Kidney (tissue), 14 donors: ENCODE measurements around the gene CLCNKB. TPM values are rescaled to one million over a fixed set of nuclear protein-coding genes. Genes with fewer than 3 reads are reported as not detected.

Source experiments
- DNase-seq, 5 donors: peaks; one replicate each; pipeline ENCODE4 v3.0.0-alpha.2; 2013 to 2020
- FAIRE-seq: peaks from 2 replicates; lab custom pipeline; 2012; peaks lifted over from hg19 to GRCh38; lab: Jason Lieb, UNC
- H3K27ac ChIP-seq, 2 donors: one replicate each; pipeline ENCODE4 v1.7.0; 2013; ENCODE audit warnings: low read depth in 2 of 2, low read length in 2 of 2, inconsistent platforms in 1 of 2
- H3K27me3 ChIP-seq: one replicate; pipeline ENCODE4 v1.7.1; 2013; ENCODE audit warnings: low read length, inconsistent platforms; ENCODE audit not compliant: control insufficient read depth, insufficient read depth
- H3K36me3 ChIP-seq, 3 donors: one replicate each; pipeline versions ENCODE4 v1.7.0 to v1.7.1; 2013; ENCODE audit warnings: low read length in 3 of 3, control low read depth in 1 of 3, inconsistent platforms in 1 of 3; ENCODE audit not compliant: insufficient read depth in 3 of 3, control insufficient read depth in 2 of 3
- H3K4me1 ChIP-seq, 3 donors: one replicate each; pipeline versions ENCODE4 v1.7.0 to v1.7.1; 2013; ENCODE audit warnings: low read length in 3 of 3, inconsistent platforms in 1 of 3, low read depth in 1 of 3; ENCODE audit not compliant: control insufficient read depth in 2 of 3, insufficient read depth in 2 of 3
- H3K4me3 ChIP-seq, 3 donors: one replicate each; pipeline versions ENCODE4 v1.7.0 to v1.8.1; 2013; ENCODE audit warnings: low read length in 3 of 3, control low read depth in 1 of 3, inconsistent platforms in 1 of 3
- H3K9ac ChIP-seq, 3 donors: one replicate each; pipeline versions ENCODE4 v1.7.0 to v1.7.1; 2013; ENCODE audit warnings: low read length in 3 of 3, control low read depth in 1 of 3, inconsistent platforms in 1 of 3
- H3K9me3 ChIP-seq, 3 donors: one replicate each; pipeline versions ENCODE4 v1.7.0 to v1.7.1; 2013; ENCODE audit warnings: low read length in 3 of 3, control low read depth in 1 of 3, inconsistent platforms in 1 of 3; ENCODE audit not compliant: control insufficient read depth in 2 of 3, insufficient read depth in 1 of 3
- intact Hi-C: fragments of 100-400 bp; cut with DNase I; formaldehyde crosslinking; loops from one replicate; pipeline ENCODE4 v1.11.1; 2022
- polyA plus RNA-seq: library from polyadenylated mRNA; stranded (reverse); fragments of 350-450 nt; fragmentation: Illumina TruSeq; extraction: RNeasy Lipid Tissue Mini Kit (QIAGEN cat#74804); gene quantifications from one replicate; pipeline ENCODE4 v1.2.3, GENCODE V29; 2014; ENCODE audit warnings: low read depth, low replicate concordance; ENCODE audit not compliant: insufficient read depth
- total RNA-seq: library from RNA; stranded (reverse); fragmentation: NEBNext Ultra II Directional; extraction: Animal tissue kit (Norgen Biotek cat#: 25700); gene quantifications from one replicate; pipeline ENCODE4 v1.2.1, GENCODE V29; 2021
- TF ChIP-seq, protein P1 (sequence below): IDR thresholded peaks from 3 replicates; pipeline ENCODE4 v1.5.1; 2012; ENCODE audit warnings: mild to moderate bottlenecking, moderate library complexity, borderline replicate concordance; ENCODE audit not compliant: insufficient read depth; ENCODE audit errors: extremely low read depth
- donor health status: control.
- donor health status: control.
- donor health status: control.
- donor health status: control.
- donor health status: control.
- donor health status: DM: yes; HTN: yes; CAD: no.
- donor health status: Normal renal cell carcinoma (clear cell type).

CLCNKB gene
- total and polyA plus RNA-seq, 2 donors from 2014 or later: 60.6 to 519 TPM

- peak overlapping the region in 1 of 3 donors; percentile 60 for H3K9ac ChIP-seq
- H3K36me3 ChIP-seq: peaks cover 0 to 6% (median 0%) of the 10 kb centered on the region in 3 donors
- peak overlapping the region; percentile 32 to 49 for H3K27ac ChIP-seq
- intact Hi-C loops: no loop called here
- TF ChIP-seq, protein P1, sequence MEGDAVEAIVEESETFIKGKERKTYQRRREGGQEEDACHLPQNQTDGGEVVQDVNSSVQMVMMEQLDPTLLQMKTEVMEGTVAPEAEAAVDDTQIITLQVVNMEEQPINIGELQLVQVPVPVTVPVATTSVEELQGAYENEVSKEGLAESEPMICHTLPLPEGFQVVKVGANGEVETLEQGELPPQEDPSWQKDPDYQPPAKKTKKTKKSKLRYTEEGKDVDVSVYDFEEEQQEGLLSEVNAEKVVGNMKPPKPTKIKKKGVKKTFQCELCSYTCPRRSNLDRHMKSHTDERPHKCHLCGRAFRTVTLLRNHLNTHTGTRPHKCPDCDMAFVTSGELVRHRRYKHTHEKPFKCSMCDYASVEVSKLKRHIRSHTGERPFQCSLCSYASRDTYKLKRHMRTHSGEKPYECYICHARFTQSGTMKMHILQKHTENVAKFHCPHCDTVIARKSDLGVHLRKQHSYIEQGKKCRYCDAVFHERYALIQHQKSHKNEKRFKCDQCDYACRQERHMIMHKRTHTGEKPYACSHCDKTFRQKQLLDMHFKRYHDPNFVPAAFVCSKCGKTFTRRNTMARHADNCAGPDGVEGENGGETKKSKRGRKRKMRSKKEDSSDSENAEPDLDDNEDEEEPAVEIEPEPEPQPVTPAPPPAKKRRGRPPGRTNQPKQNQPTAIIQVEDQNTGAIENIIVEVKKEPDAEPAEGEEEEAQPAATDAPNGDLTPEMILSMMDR: no peak
- peak overlapping the region in 1 of 3 donors; percentile 53 for H3K4me3 ChIP-seq
- FAIRE-seq (no peak), DNase-seq (peak in 1 of 5 donors; percentile 58)
- H3K27me3 ChIP-seq: no peaks in the 10 kb centered on the region
- H3K9me3 ChIP-seq: no peaks in the 10 kb centered on the region
- H3K4me1 ChIP-seq: peaks cover 0 to 7% (median 0%) of the 10 kb centered on the region in 3 donors
Observed at GRCh38 chr1:16046842-16047241, 3.3 kb downstream of the CLCNKB start.

DNA sequence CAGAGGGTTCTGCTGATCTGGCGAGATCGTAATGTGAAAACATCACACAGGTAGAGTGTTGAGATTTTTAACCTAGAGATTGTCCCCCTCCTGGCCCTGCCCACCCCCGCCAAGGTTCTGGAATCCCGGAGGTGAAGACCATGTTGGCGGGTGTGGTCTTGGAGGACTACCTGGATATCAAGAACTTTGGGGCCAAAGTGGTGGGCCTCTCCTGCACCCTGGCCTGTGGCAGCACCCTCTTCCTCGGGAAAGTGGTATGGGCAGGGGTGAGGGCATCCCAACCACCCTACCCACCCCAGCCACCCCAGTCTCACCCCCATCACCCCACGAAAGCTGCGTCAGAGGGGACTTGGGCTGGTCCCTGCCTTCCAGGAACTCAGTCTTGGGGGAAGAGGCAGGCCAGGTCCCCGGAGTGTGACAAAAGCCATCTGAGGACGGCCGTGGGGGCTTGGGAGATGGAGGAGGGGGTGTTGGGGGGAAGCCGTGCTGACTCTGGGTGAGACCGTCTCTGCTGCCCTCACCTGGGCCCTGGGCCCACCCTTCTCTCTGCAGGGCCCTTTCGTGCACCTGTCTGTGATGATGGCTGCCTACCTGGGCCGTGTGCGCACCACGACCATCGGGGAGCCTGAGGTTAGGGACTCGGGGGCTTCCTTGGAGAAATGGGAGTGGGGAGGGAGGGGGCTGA, 4.4 kb downstream of the CLCNKB start:
- no peaks in the 10 kb centered on the region for H3K27me3 ChIP-seq
- intact Hi-C loops: no loop called here
- TF ChIP-seq, protein P1: no peak
- no peak for DNase-seq
- H3K27ac ChIP-seq: peak overlapping the region; percentile 2 to 48
- H3K4me3 ChIP-seq: peak overlapping the region in 1 of 3 donors; percentile 53
- FAIRE-seq: no peak
- H3K9me3 ChIP-seq: no peaks in the 10 kb centered on the region
- peaks cover 0 to 6% (median 0%) of the 10 kb centered on the region in 3 donors for H3K36me3 ChIP-seq
- peak overlapping the region in 1 of 3 donors; percentile 0 for H3K9ac ChIP-seq
- H3K4me1 ChIP-seq: peaks cover 0 to 4% (median 0%) of the 10 kb centered on the region in 3 donors

- DNase-seq (peak; percentile 88 to 95 (median 92)), FAIRE-seq (no peak)
- TF ChIP-seq, protein P1: no peak
- Histone ChIP-seq H3K36me3 (peaks cover 0 to 6% (median 0%) of the 10 kb centered on the region in 3 donors), H3K27ac (peak overlapping the region; percentile 11 to 41), H3K4me3 (peak overlapping the region in 1 of 3 donors; percentile 53), H3K4me1 (peaks cover 0 to 2% (median 0%) of the 10 kb centered on the region in 3 donors), H3K9ac (peak overlapping the region in 1 of 3 donors; percentile 77), H3K9me3 (no peaks in the 10 kb centered on the region), H3K27me3 (no peaks in the 10 kb centered on the region)
- intact Hi-C loops: no loop called here
Observed at GRCh38 chr1:16048573-16049189, 5.1 kb downstream of the CLCNKB start.
